PC-9 (cell line): ENCODE results near the gene RHOD. TPM values are rescaled to one million over a fixed set of nuclear protein-coding genes. Genes with fewer than 3 reads are reported as not detected.
A peak's percentile ranks its signal among the peaks of the same experiment; 100 is the strongest.

ENCODE experiments used
- BruUV-seq: library from RNA; stranded (reverse); fragments of 400-500 nt; replicated peaks from 2 replicates; lab custom pipeline; 2021; lab: Mats Ljungman, UMichigan
- CTCF ChIA-PET: fragments of 300-600 bp; sonication (Branson Sonifier 250); formaldehyde crosslinking; loops from one replicate; lab custom pipeline; 2022; ENCODE audit warnings: antibody characterized with exemption; lab: Charles Lee
- POLR2A ChIA-PET: fragments of 300-600 bp; sonication (Branson Sonifier 250); formaldehyde crosslinking; loops from one replicate; lab custom pipeline; 2022; ENCODE audit warnings: antibody characterized with exemption; ENCODE audit not compliant: unreplicated experiment; lab: Charles Lee
- DNase-seq, 2 experiments: peaks; one replicate each; pipeline versions ENCODE4 v3.0.0 to v3.0.0-alpha.2; 2015 to 2022; ENCODE audit warnings: mixed read lengths in 1 of 2
- H2AFZ ChIP-seq: fragments of 200-600 bp; sonication (generic); 2 replicates; pipeline ENCODE4 v1.8.1; 2017; ENCODE audit warnings: antibody characterized with exemption
- H3F3A ChIP-seq: fragments of 200-600 bp; sonication (generic); 2 replicates; pipeline ENCODE4 v1.8.1; 2017; ENCODE audit warnings: antibody characterized with exemption, mild to moderate bottlenecking, low read depth; ENCODE audit not compliant: insufficient read depth
- H3K27ac ChIP-seq: fragments of 200-600 bp; sonication (generic); 2 replicates; pipeline ENCODE4 v1.6.1; 2016; ENCODE audit warnings: mixed run types
- H3K27me3 ChIP-seq: fragments of 200-600 bp; sonication (generic); 2 replicates; pipeline ENCODE4 v1.6.1; 2016; ENCODE audit warnings: low read depth, mixed run types; ENCODE audit not compliant: insufficient read depth
- H3K36me3 ChIP-seq: fragments of 200-600 bp; sonication (generic); 2 replicates; pipeline ENCODE4 v1.6.1; 2016; ENCODE audit warnings: low read depth, mixed run types
- H3K4me1 ChIP-seq: fragments of 200-600 bp; sonication (generic); replicated peaks from 2 replicates; pipeline ENCODE4 v1.6.1; 2016; ENCODE audit warnings: mixed run types; ENCODE audit not compliant: insufficient read depth
- H3K4me2 ChIP-seq: fragments of 200-600 bp; sonication (generic); 2 replicates; pipeline ENCODE4 v1.6.1; 2017; ENCODE audit warnings: mixed run types
- H3K4me3 ChIP-seq: fragments of 200-600 bp; sonication (generic); 2 replicates; pipeline ENCODE4 v1.6.1; 2016; ENCODE audit warnings: mixed run types
- H3K79me2 ChIP-seq: fragments of 200-600 bp; sonication (generic); 2 replicates; pipeline ENCODE4 v1.6.1; 2017; ENCODE audit warnings: low read depth, mixed run types
- H3K9me2 ChIP-seq: fragments of 200-600 bp; sonication (generic); 2 replicates; pipeline ENCODE4 v1.8.1; 2017; ENCODE audit warnings: mild to moderate bottlenecking; ENCODE audit not compliant: insufficient read depth
- H3K9me3 ChIP-seq: fragments of 200-600 bp; sonication (generic); 2 replicates; pipeline ENCODE4 v1.8.1; 2016; ENCODE audit warnings: low read depth; ENCODE audit not compliant: insufficient read depth
- H4K20me1 ChIP-seq: fragments of 200-600 bp; sonication (generic); 2 replicates; pipeline ENCODE4 v1.8.1; 2017; ENCODE audit not compliant: insufficient read depth
- CTCF ChIP-seq: fragments of 200-600 bp; sonication (generic); conservative IDR thresholded peaks from 2 replicates; pipeline ENCODE4 v1.6.1; 2017; ENCODE audit warnings: mixed run types, antibody characterized with exemption, mild to moderate bottlenecking, moderate library complexity
- EZH2 ChIP-seq: fragments of 200-600 bp; sonication (generic); IDR thresholded peaks from 2 replicates; pipeline ENCODE4 v1.8.0; 2017; ENCODE audit warnings: antibody characterized with exemption, low read depth
- intact Hi-C: fragments of 100-400 bp; cut with micrococcal nuclease; formaldehyde crosslinking; loops from one replicate; pipeline ENCODE4 v1.10.0; 2022; ENCODE audit not compliant: unreplicated experiment
- total RNA-seq: library from RNA; stranded (reverse); gene quantifications from 2 replicates; pipeline ENCODE4 v1.2.3, GENCODE V29; 2021

The RHOD gene
- total RNA-seq, 1 experiment from 2014 or later = 127 TPM

GRCh38 chr11:67054836-67055523 is 1.7 kb upstream of the RHOD start:
- Histone ChIP-seq H3K79me2 (peaks cover 35% of the 10 kb centered on the region), H2AFZ (no peak overlapping the region), H3K4me2 (peak overlapping the region; percentile 99), H4K20me1 (no peaks in the 10 kb centered on the region), H3K4me3 (peak overlapping the region; percentile 82), H3K27ac (peak overlapping the region; percentile 74), H3K9me3 (no peaks in the 10 kb centered on the region), H3K36me3 (no peaks in the 10 kb centered on the region), H3K27me3 (no peaks in the 10 kb centered on the region), H3K9me2 (no peaks in the 10 kb centered on the region), H3F3A (peaks cover 34% of the 10 kb centered on the region), H3K4me1 (peaks cover 53% of the 10 kb centered on the region)
- POLR2A ChIA-PET = interaction anchor here (0.5 to 0.8 kb wide), 13 partner anchors 31 to 1835 kb away, joined by 3 to 19 read pairs (median 4); partner anchors contain the start of genes ANKRD13D, KDM2A, POLD4 and SYT12
- no peak for TF ChIP-seq EZH2
- TF ChIP-seq CTCF = no peak
- DNase-seq = peak; percentile 98 to 99
- CTCF ChIA-PET = interaction anchor here (0.5 to 2.5 kb wide), 10 partner anchors 26 to 382 kb away, joined by 3 to 19 read pairs (median 4); no protein-coding TSS in a partner anchor
- intact Hi-C loops = loop anchor here (1.0 to 10.0 kb wide), 11 partner anchors 24 to 454 kb away; partner anchors contain the start of genes CDK2AP2, KDM2A, PC and RCE1
- BruUV-seq = no TSS peak

GRCh38 chr11:67055812-67056211 is 835 bp upstream of the RHOD start:
- TF ChIP-seq EZH2 (no peak), CTCF (no peak)
- no peaks in the 10 kb centered on the region for H3K9me2 ChIP-seq
- H3K79me2 ChIP-seq = peaks cover 43% of the 10 kb centered on the region
- POLR2A ChIA-PET = interaction anchor here (0.5 to 0.8 kb wide), 6 partner anchors 95 to 720 kb away, joined by 3 to 8 read pairs (median 4); no protein-coding TSS in a partner anchor
- no peaks in the 10 kb centered on the region for H3K27me3 ChIP-seq
- DNase-seq = peak; percentile 46 to 60
- no peaks in the 10 kb centered on the region for H4K20me1 ChIP-seq
- peaks cover 62% of the 10 kb centered on the region for H3K4me1 ChIP-seq
- BruUV-seq = no TSS peak
- peak overlapping the region; percentile 99 for H3K4me2 ChIP-seq
- H3K36me3 ChIP-seq = no peaks in the 10 kb centered on the region
- peak overlapping the region; percentile 82 for H3K4me3 ChIP-seq
- CTCF ChIA-PET = interaction anchor here (0.5 to 2.5 kb wide), 5 partner anchors 20 to 262 kb away, joined by 4 to 19 read pairs (median 5); no protein-coding TSS in a partner anchor
- intact Hi-C loops = loop anchor here (1.0 to 10.0 kb wide), 11 partner anchors 25 to 453 kb away; partner anchors contain the start of genes CDK2AP2, KDM2A, PC and RCE1
- H3K27ac ChIP-seq = peak overlapping the region; percentile 74
- no peaks in the 10 kb centered on the region for H3K9me3 ChIP-seq
- H2AFZ ChIP-seq = peak overlapping the region; percentile 88
- H3F3A ChIP-seq = peaks cover 42% of the 10 kb centered on the region

- DNase-seq = peak; percentile 33 to 36
- ChIA-PET POLR2A (interaction anchor here (0.5 kb wide), 1 partner anchor 261 kb away, joined by 9 read pairs; no protein-coding TSS in a partner anchor), CTCF (interaction anchor here (0.6 kb wide), 1 partner anchor 24 kb away, joined by 4 read pairs; no protein-coding TSS in a partner anchor)
- peak overlapping the region; percentile 74 for H3K27ac ChIP-seq
- H2AFZ ChIP-seq = peak overlapping the region; percentile 88
- intact Hi-C loops = loop anchor here (5.0 to 10.0 kb wide), 4 partner anchors 205 to 362 kb away; partner anchors contain the start of gene RCE1
- H3K4me3 ChIP-seq = peak overlapping the region; percentile 82
- H3F3A ChIP-seq = peaks cover 53% of the 10 kb centered on the region
- peak overlapping the region; percentile 99 for H3K4me2 ChIP-seq
- no peaks in the 10 kb centered on the region for H4K20me1 ChIP-seq
- peaks cover 47% of the 10 kb centered on the region for H3K79me2 ChIP-seq
- no peaks in the 10 kb centered on the region for H3K9me2 ChIP-seq
- no peaks in the 10 kb centered on the region for H3K9me3 ChIP-seq
- TSS peak; percentile 40 for BruUV-seq
- peaks cover 72% of the 10 kb centered on the region for H3K4me1 ChIP-seq
- no peaks in the 10 kb centered on the region for H3K36me3 ChIP-seq
- H3K27me3 ChIP-seq = no peaks in the 10 kb centered on the region
- TF ChIP-seq CTCF (no peak), EZH2 (no peak)
These were observed 592 bp downstream of the RHOD start for GRCh38 chr11:67057205-67057672.
